HepG2 (cell line): ENCODE data around the gene PCDHGA1. TPM values are rescaled to one million over a fixed set of nuclear protein-coding genes. Genes with fewer than 3 reads are reported as not detected.

Source experiments
- HIC2 ChIP-seq: sonication (generic); formaldehyde crosslinking; IDR thresholded peaks from 2 replicates; pipeline ENCODE4 v1.9.0; 2022; ENCODE audit warnings: low read depth, missing genetic modification reagents
- PHB2 ChIP-seq: fragments of 450-650 bp; IDR thresholded peaks from 2 replicates; pipeline ENCODE4 v1.6.1; 2018; ENCODE audit not compliant: partially characterized antibody
- TBX2 ChIP-seq: sonication (generic); formaldehyde crosslinking; IDR thresholded peaks from 2 replicates; pipeline ENCODE4 v1.5.0; 2020; ENCODE audit warnings: missing genetic modification reagents, mild to moderate bottlenecking, borderline replicate concordance
- TRAFD1 ChIP-seq: sonication (generic); formaldehyde crosslinking; IDR thresholded peaks from 2 replicates; pipeline ENCODE4 v1.5.1; 2020; ENCODE audit warnings: missing genetic modification reagents, mild to moderate bottlenecking, borderline replicate concordance
- ZBED4 ChIP-seq: sonication (generic); formaldehyde crosslinking; IDR thresholded peaks from 2 replicates; pipeline ENCODE4 v1.4.0; 2020; ENCODE audit warnings: missing genetic modification reagents, borderline replicate concordance
- ZBTB43 ChIP-seq: sonication (generic); formaldehyde crosslinking; conservative IDR thresholded peaks from 2 replicates; pipeline ENCODE4 v1.4.0; 2020; ENCODE audit warnings: missing genetic modification reagents
- polyA plus RNA-seq, 8 experiments: library from polyadenylated mRNA; depleted of rRNA in 3 of 8; stranded (reverse) in 7 of 8; unstranded in 1 of 8; fragments of >200 nt; fragmentation: Illumina TruSeq in 4 of 8; extraction: Trizol in 4 of 8; gene quantifications; 2 replicates each; pipeline versions ENCODE4 v1.2.1 to v1.2.3, GENCODE V29; 2011 to 2016; ENCODE audit warnings: low read depth in 4 of 8, missing spikeins in 1 of 8, mixed read lengths in 1 of 8; ENCODE audit not compliant: insufficient read depth in 1 of 8
- total RNA-seq, 5 experiments: library from RNA; depleted of rRNA; stranded (reverse); fragments of >200 nt; fragmentation: Illumina TruSeq; extraction: Trizol; gene quantifications; 2 replicates each; pipeline ENCODE4 v1.2.3, GENCODE V29; 2016; ENCODE audit warnings: low read depth in 1 of 5

PCDHGA1 gene
- total and polyA plus RNA-seq, 2 of the 13 experiments (the other 11 are each of a cell fraction or from before 2014, with no cell fraction given), result 0.31 to 0.40 TPM

GRCh38 chr5:141560725-141561483 lies 230.6 kb downstream of the PCDHGA1 start (continued):
- TF ChIP-seq HIC2 (CRISPR knock-in tag) (no peak), ZBED4 (CRISPR knock-in tag) (no peak), ZBTB43 (CRISPR knock-in tag) (no peak), TRAFD1 (CRISPR knock-in tag) (no peak), TBX2 (no peak), PHB2 (no peak)

Other genes with a start within 250 kb of the PCDHGA1 start
Only the 30 nearest of the 38 such genes appear.
- 0.34 and 0.82 TPM in 2 replicates for gene PCDHB8, start 152.7 kb upstream of the PCDHGA1 start, total RNA-seq (2016; rRNA removed; fragmentation: Illumina TruSeq; extraction: Trizol)
- gene PCDHB8, start 152.7 kb upstream of the PCDHGA1 start, polyA plus RNA-seq (2011; rRNA removed), result 0.26 and 0.33 TPM in 2 replicates
- 0.41 and 0.60 TPM in 2 replicates for gene PCDHB16, start 148.1 kb upstream of the PCDHGA1 start, total RNA-seq (2016; rRNA removed; fragmentation: Illumina TruSeq; extraction: Trizol)
- 0.66 and 0.89 TPM in 2 replicates for gene PCDHB16, start 148.1 kb upstream of the PCDHGA1 start, polyA plus RNA-seq (2011; rRNA removed)
- 0.18 TPM in 1 of 2 replicates, not detected in the other for gene PCDHB9, start 143.4 kb upstream of the PCDHGA1 start, total RNA-seq (2016; rRNA removed; fragmentation: Illumina TruSeq; extraction: Trizol)
- gene PCDHB9, start 143.4 kb upstream of the PCDHGA1 start, polyA plus RNA-seq (2011; rRNA removed), result 0.17 and 0.33 TPM in 2 replicates
- gene PCDHB10, start 138.2 kb upstream of the PCDHGA1 start, total RNA-seq (2016; rRNA removed; fragmentation: Illumina TruSeq; extraction: Trizol), result not detected in 2 replicates
- gene PCDHB10, start 138.2 kb upstream of the PCDHGA1 start, polyA plus RNA-seq (2011; rRNA removed), result 0.05 and 0.09 TPM in 2 replicates
- gene PCDHB11, start 130.9 kb upstream of the PCDHGA1 start, total RNA-seq (2016; rRNA removed; fragmentation: Illumina TruSeq; extraction: Trizol), result 0.07 TPM in 1 of 2 replicates, not detected in the other
- not detected in 2 replicates for gene PCDHB11, start 130.9 kb upstream of the PCDHGA1 start, polyA plus RNA-seq (2011; rRNA removed)
- gene PCDHB12, start 121.8 kb upstream of the PCDHGA1 start, total RNA-seq (2016; rRNA removed; fragmentation: Illumina TruSeq; extraction: Trizol), result 0.04 TPM in 1 of 2 replicates, not detected in the other
- gene PCDHB12, start 121.8 kb upstream of the PCDHGA1 start, polyA plus RNA-seq (2011; rRNA removed), result 0.03 TPM in 2 replicates
- 0.52 and 0.80 TPM in 2 replicates for gene PCDHB13, start 116.6 kb upstream of the PCDHGA1 start, total RNA-seq (2016; rRNA removed; fragmentation: Illumina TruSeq; extraction: Trizol)
- 0.57 and 0.63 TPM in 2 replicates for gene PCDHB13, start 116.6 kb upstream of the PCDHGA1 start, polyA plus RNA-seq (2011; rRNA removed)
- gene PCDHB14, start 107.2 kb upstream of the PCDHGA1 start, total RNA-seq (2016; rRNA removed; fragmentation: Illumina TruSeq; extraction: Trizol), result 0.32 and 0.40 TPM in 2 replicates
- gene PCDHB14, start 107.2 kb upstream of the PCDHGA1 start, polyA plus RNA-seq (2011; rRNA removed), result 0.37 and 0.73 TPM in 2 replicates
- gene PCDHB15, start 85.1 kb upstream of the PCDHGA1 start, total RNA-seq (2016; rRNA removed; fragmentation: Illumina TruSeq; extraction: Trizol), result 0.22 and 0.27 TPM in 2 replicates
- gene PCDHB15, start 85.1 kb upstream of the PCDHGA1 start, polyA plus RNA-seq (2011; rRNA removed), result 0.26 and 0.48 TPM in 2 replicates
- gene SLC25A2, start 26.5 kb upstream of the PCDHGA1 start, total RNA-seq (2016; rRNA removed; fragmentation: Illumina TruSeq; extraction: Trizol), result 0.13 TPM in 1 of 2 replicates, not detected in the other
- gene SLC25A2, start 26.5 kb upstream of the PCDHGA1 start, polyA plus RNA-seq (2011; rRNA removed), result not detected in 2 replicates
- gene TAF7, start 9.7 kb upstream of the PCDHGA1 start, total RNA-seq (2016; rRNA removed; fragmentation: Illumina TruSeq; extraction: Trizol), result 61.5 and 96.6 TPM in 2 replicates
- 36.5 and 41.6 TPM in 2 replicates for gene TAF7, start 9.7 kb upstream of the PCDHGA1 start, polyA plus RNA-seq (2011; rRNA removed)
- 0.04 TPM in 1 of 2 replicates, not detected in the other for gene PCDHGA2, start 8.2 kb downstream of the PCDHGA1 start, total RNA-seq (2016; rRNA removed; fragmentation: Illumina TruSeq; extraction: Trizol)
- 0.09 and 0.11 TPM in 2 replicates for gene PCDHGA2, start 8.2 kb downstream of the PCDHGA1 start, polyA plus RNA-seq (2011; rRNA removed)
- not detected in 2 replicates for gene PCDHGA3, start 13.3 kb downstream of the PCDHGA1 start, total RNA-seq (2016; rRNA removed; fragmentation: Illumina TruSeq; extraction: Trizol)
- gene PCDHGA3, start 13.3 kb downstream of the PCDHGA1 start, polyA plus RNA-seq (2011; rRNA removed), result 0.03 and 0.05 TPM in 2 replicates
- 0.95 and 2.6 TPM in 2 replicates for gene PCDHGB1, start 19.6 kb downstream of the PCDHGA1 start, total RNA-seq (2016; rRNA removed; fragmentation: Illumina TruSeq; extraction: Trizol)
- gene PCDHGB1, start 19.6 kb downstream of the PCDHGA1 start, polyA plus RNA-seq (2011; rRNA removed), result 0.95 and 1.0 TPM in 2 replicates
- 0.15 and 0.58 TPM in 2 replicates for gene PCDHGA4, start 24.5 kb downstream of the PCDHGA1 start, total RNA-seq (2016; rRNA removed; fragmentation: Illumina TruSeq; extraction: Trizol)
- 0.39 and 0.49 TPM in 2 replicates for gene PCDHGA4, start 24.5 kb downstream of the PCDHGA1 start, polyA plus RNA-seq (2011; rRNA removed)
- 0.64 and 0.77 TPM in 2 replicates for gene PCDHGB2, start 29.5 kb downstream of the PCDHGA1 start, total RNA-seq (2016; rRNA removed; fragmentation: Illumina TruSeq; extraction: Trizol)
- gene PCDHGB2, start 29.5 kb downstream of the PCDHGA1 start, polyA plus RNA-seq (2011; rRNA removed), result 0.80 and 0.82 TPM in 2 replicates
- 0.11 and 0.27 TPM in 2 replicates for gene PCDHGA5, start 33.6 kb downstream of the PCDHGA1 start, total RNA-seq (2016; rRNA removed; fragmentation: Illumina TruSeq; extraction: Trizol)
- gene PCDHGA5, start 33.6 kb downstream of the PCDHGA1 start, polyA plus RNA-seq (2011; rRNA removed), result 0.32 and 0.40 TPM in 2 replicates
- gene PCDHGB3, start 39.7 kb downstream of the PCDHGA1 start, total RNA-seq (2016; rRNA removed; fragmentation: Illumina TruSeq; extraction: Trizol), result 0.13 and 0.40 TPM in 2 replicates
- 0.44 and 0.67 TPM in 2 replicates for gene PCDHGB3, start 39.7 kb downstream of the PCDHGA1 start, polyA plus RNA-seq (2011; rRNA removed)
- 0.13 and 0.33 TPM in 2 replicates for gene PCDHGA6, start 43.4 kb downstream of the PCDHGA1 start, total RNA-seq (2016; rRNA removed; fragmentation: Illumina TruSeq; extraction: Trizol)
- gene PCDHGA6, start 43.4 kb downstream of the PCDHGA1 start, polyA plus RNA-seq (2011; rRNA removed), result 0.51 and 0.54 TPM in 2 replicates
- gene PCDHGA7, start 52.2 kb downstream of the PCDHGA1 start, total RNA-seq (2016; rRNA removed; fragmentation: Illumina TruSeq; extraction: Trizol), result 0.17 and 0.31 TPM in 2 replicates
- gene PCDHGA7, start 52.2 kb downstream of the PCDHGA1 start, polyA plus RNA-seq (2011; rRNA removed), result 0.11 and 0.13 TPM in 2 replicates
- gene PCDHGB4, start 57.2 kb downstream of the PCDHGA1 start, total RNA-seq (2016; rRNA removed; fragmentation: Illumina TruSeq; extraction: Trizol), result 1.7 and 3.3 TPM in 2 replicates
- gene PCDHGB4, start 57.2 kb downstream of the PCDHGA1 start, polyA plus RNA-seq (2011; rRNA removed), result 1.7 and 2.1 TPM in 2 replicates
- gene PCDHGA8, start 62.1 kb downstream of the PCDHGA1 start, total RNA-seq (2016; rRNA removed; fragmentation: Illumina TruSeq; extraction: Trizol), result 0.08 and 0.29 TPM in 2 replicates
- gene PCDHGA8, start 62.1 kb downstream of the PCDHGA1 start, polyA plus RNA-seq (2011; rRNA removed), result 0.04 and 0.05 TPM in 2 replicates
- gene PCDHGB5, start 67.4 kb downstream of the PCDHGA1 start, total RNA-seq (2016; rRNA removed; fragmentation: Illumina TruSeq; extraction: Trizol), result 0.44 TPM in 1 of 2 replicates, not detected in the other
- gene PCDHGB5, start 67.4 kb downstream of the PCDHGA1 start, polyA plus RNA-seq (2011; rRNA removed), result 0.08 and 0.13 TPM in 2 replicates
- 0.38 TPM in 1 of 2 replicates, not detected in the other for gene PCDHGA9, start 72.3 kb downstream of the PCDHGA1 start, total RNA-seq (2016; rRNA removed; fragmentation: Illumina TruSeq; extraction: Trizol)
- 0.04 and 0.09 TPM in 2 replicates for gene PCDHGA9, start 72.3 kb downstream of the PCDHGA1 start, polyA plus RNA-seq (2011; rRNA removed)
- 0.20 TPM in 1 of 2 replicates, not detected in the other for gene PCDHGB6, start 77.5 kb downstream of the PCDHGA1 start, total RNA-seq (2016; rRNA removed; fragmentation: Illumina TruSeq; extraction: Trizol)
- gene PCDHGB6, start 77.5 kb downstream of the PCDHGA1 start, polyA plus RNA-seq (2011; rRNA removed), result 0.01 and 0.12 TPM in 2 replicates
- 0.06 and 0.18 TPM in 2 replicates for gene PCDHGA10, start 82.5 kb downstream of the PCDHGA1 start, total RNA-seq (2016; rRNA removed; fragmentation: Illumina TruSeq; extraction: Trizol)
- 0.04 TPM in 2 replicates for gene PCDHGA10, start 82.5 kb downstream of the PCDHGA1 start, polyA plus RNA-seq (2011; rRNA removed)
- gene PCDHGB7, start 87.2 kb downstream of the PCDHGA1 start, total RNA-seq (2016; rRNA removed; fragmentation: Illumina TruSeq; extraction: Trizol), result 0.07 and 0.18 TPM in 2 replicates
- 0.08 and 0.10 TPM in 2 replicates for gene PCDHGB7, start 87.2 kb downstream of the PCDHGA1 start, polyA plus RNA-seq (2011; rRNA removed)
- gene PCDHGA11, start 90.5 kb downstream of the PCDHGA1 start, total RNA-seq (2016; rRNA removed; fragmentation: Illumina TruSeq; extraction: Trizol), result 0.24 TPM in 1 of 2 replicates, not detected in the other
- gene PCDHGA11, start 90.5 kb downstream of the PCDHGA1 start, polyA plus RNA-seq (2011; rRNA removed), result 0.04 and 0.05 TPM in 2 replicates
- gene PCDHGA12, start 100.0 kb downstream of the PCDHGA1 start, total RNA-seq (2016; rRNA removed; fragmentation: Illumina TruSeq; extraction: Trizol), result 0.13 TPM in 1 of 2 replicates, not detected in the other
- gene PCDHGA12, start 100.0 kb downstream of the PCDHGA1 start, polyA plus RNA-seq (2011; rRNA removed), result 0.03 and 0.07 TPM in 2 replicates
- 0.20 and 0.21 TPM in 2 replicates for gene PCDHGC3, start 145.5 kb downstream of the PCDHGA1 start, total RNA-seq (2016; rRNA removed; fragmentation: Illumina TruSeq; extraction: Trizol)
- gene PCDHGC3, start 145.5 kb downstream of the PCDHGA1 start, polyA plus RNA-seq (2011; rRNA removed), result 0.20 and 0.30 TPM in 2 replicates